T-helper 1 cell treated with Interleukin-12 subunit alpha and Interleukin-12 subunit beta and Interleukin-4 antibody, amounts not matched to agents 30 μg/mL and 1 μg/mL, for 36 hours (primary cell): ENCODE measurements around the gene DCST2.

Experiments
- H3K27ac Mint-ChIP-seq: one replicate; pipeline ENCODE4 v1.8.0; 2021; ENCODE audit warnings: mild to moderate bottlenecking, mixed read lengths
- H3K27me3 Mint-ChIP-seq: one replicate; pipeline ENCODE4 v1.8.0; 2021; ENCODE audit warnings: low read depth, mixed read lengths
- H3K36me3 Mint-ChIP-seq: one replicate; pipeline ENCODE4 v1.8.0; 2021; ENCODE audit warnings: low read depth, mixed read lengths
- H3K4me1 Mint-ChIP-seq: one replicate; pipeline ENCODE4 v1.8.0; 2021; ENCODE audit warnings: low read depth, mixed read lengths
- H3K4me3 Mint-ChIP-seq: one replicate; pipeline ENCODE4 v1.8.0; 2021; ENCODE audit warnings: mild to moderate bottlenecking, moderate library complexity, mixed read lengths
- H3K9me3 Mint-ChIP-seq: one replicate; pipeline ENCODE4 v1.8.0; 2021; ENCODE audit warnings: mixed read lengths

Gene DCST2

DNA sequence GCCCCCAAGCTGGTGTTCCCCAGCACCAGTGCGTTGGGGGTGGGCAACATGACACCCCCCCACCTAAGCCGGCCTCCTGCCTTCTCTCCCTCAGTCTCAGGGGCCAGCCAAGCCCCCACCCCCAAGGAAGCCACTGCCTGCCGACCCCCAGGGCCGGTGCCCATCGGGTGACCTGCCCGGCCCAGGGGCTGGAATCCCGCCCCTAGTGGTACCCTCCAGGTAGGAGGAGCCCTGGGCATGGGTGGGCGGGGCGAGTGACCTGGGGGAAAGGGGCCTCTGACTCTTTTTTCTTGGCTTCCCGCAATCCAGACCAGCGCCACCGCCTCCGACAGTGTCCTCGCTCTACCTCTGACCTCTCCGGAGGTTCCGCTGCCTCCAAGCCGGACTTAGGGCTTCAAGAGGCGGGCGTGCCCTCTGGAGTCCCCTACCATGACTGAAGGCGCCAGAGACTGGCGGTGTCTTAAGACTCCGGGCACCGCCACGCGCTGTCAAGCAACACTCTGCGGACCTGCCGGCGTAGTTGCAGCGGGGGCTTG is 28.6 kb upstream of the DCST2 start:
- H3K4me1 Mint-ChIP-seq = peaks cover 21% of the 10 kb centered on the region
- peaks cover 17% of the 10 kb centered on the region for H3K36me3 Mint-ChIP-seq
- H3K27ac Mint-ChIP-seq = no peak overlapping the region
- no peaks in the 10 kb centered on the region for H3K9me3 Mint-ChIP-seq
- H3K27me3 Mint-ChIP-seq = peaks cover 5% of the 10 kb centered on the region
- H3K4me3 Mint-ChIP-seq = no peak overlapping the region

DNA sequence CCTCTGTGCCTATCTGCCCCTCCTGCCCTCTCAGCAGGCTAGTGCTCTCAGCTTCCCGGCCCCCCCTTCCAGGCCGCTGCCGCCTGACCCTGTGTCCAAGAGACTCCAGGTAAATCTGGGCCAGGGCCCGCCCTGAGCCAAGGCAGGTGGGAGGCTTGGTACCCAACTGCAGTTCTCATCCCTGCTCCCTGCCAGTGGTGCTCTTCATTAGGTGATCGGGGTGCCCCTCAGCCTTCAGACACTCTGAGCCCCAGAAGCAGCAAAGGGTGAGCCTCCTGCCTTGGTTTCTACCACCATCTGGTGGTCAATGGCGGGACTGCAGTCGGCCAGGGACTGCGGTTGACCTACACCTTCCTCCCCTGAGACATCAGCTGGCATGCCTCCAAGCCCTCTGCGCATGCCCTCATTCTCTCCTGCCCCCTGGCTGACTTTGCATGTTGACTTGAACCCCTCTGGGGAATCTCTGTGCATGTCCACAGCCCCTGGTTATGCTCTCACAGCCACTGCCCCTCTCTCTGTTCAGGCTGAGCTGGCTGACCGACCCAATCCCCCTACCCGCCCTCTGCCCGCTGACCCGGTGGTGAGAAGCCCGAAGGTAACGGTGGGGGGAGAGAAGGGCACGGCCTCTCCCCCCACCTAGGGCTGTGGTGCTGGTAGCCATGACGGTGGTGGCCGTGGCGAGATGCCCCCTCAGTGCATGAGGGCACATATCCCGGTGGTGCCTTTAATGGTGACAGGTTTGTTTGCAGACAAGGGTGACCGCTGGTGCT is 28.0 kb upstream of the DCST2 start:
- Mint-ChIP-seq H3K9me3 (no peaks in the 10 kb centered on the region), H3K4me1 (peaks cover 21% of the 10 kb centered on the region), H3K4me3 (peak overlapping the region; percentile 28), H3K27me3 (peaks cover 5% of the 10 kb centered on the region), H3K27ac (no peak overlapping the region), H3K36me3 (peaks cover 12% of the 10 kb centered on the region)

DNA sequence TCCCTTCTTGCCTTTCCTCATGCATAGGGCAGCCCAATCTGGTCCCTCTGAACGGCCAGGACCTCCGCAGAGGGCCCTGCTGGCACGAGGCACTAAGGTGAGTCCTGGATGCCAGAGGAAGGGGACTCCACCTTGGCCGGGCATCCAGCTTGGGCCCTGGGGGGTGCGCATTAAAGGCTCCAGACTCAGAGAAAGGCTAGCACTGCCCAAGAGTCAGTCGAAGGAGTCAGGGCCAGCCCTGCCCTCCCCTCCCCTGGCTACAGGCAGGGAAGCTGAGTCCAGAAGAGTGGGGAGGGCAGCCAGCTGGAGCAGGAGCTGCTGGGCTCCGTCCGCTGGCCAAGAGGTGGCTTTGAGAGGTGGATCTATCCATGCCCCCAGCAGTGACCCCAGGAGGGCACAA is 27.2 kb upstream of the DCST2 start:
- Mint-ChIP-seq H3K36me3 (peaks cover 14% of the 10 kb centered on the region), H3K9me3 (no peaks in the 10 kb centered on the region), H3K4me1 (peaks cover 21% of the 10 kb centered on the region), H3K27me3 (peaks cover 5% of the 10 kb centered on the region), H3K27ac (no peak overlapping the region), H3K4me3 (no peak overlapping the region)

DNA sequence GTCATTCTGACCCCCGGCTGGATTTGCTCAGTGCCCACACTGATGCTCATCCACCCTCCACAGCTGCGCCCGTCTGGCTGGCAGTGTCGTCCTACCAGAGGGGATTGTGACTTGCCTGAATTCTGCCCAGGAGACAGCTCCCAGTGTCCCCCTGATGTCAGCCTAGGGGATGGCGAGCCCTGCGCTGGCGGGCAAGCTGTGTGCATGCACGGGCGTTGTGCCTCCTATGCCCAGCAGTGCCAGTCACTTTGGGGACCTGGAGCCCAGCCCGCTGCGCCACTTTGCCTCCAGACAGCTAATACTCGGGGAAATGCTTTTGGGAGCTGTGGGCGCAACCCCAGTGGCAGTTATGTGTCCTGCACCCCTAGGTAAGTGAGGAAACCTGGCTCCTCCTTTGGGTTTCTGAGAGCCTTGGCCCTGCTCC is 24.2 kb upstream of the DCST2 start:
- no peaks in the 10 kb centered on the region for H3K27me3 Mint-ChIP-seq
- no peak overlapping the region for H3K27ac Mint-ChIP-seq

DNA sequence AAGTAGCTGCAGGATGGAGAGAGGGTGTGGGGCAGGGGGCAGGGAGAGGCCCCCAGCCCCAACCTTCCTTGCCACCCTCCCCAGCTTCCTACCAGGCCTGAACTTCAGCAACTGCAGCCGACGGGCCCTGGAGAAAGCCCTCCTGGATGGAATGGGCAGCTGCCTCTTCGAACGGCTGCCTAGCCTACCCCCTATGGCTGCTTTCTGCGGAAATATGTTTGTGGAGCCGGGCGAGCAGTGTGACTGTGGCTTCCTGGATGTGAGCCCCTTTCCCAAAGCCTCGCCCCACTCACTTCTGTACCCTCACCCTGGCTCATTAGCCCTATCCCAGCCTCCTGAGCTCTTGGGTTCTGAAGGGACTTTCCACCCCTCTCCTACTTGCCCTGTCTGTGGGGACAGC is 23.5 kb upstream of the DCST2 start:
- no peak overlapping the region for H3K4me3 Mint-ChIP-seq
- H3K27me3 Mint-ChIP-seq = no peaks in the 10 kb centered on the region
- peaks cover 14% of the 10 kb centered on the region for H3K36me3 Mint-ChIP-seq
- no peak overlapping the region for H3K27ac Mint-ChIP-seq
- H3K9me3 Mint-ChIP-seq = no peaks in the 10 kb centered on the region
- H3K4me1 Mint-ChIP-seq = peaks cover 20% of the 10 kb centered on the region

More for the DNA sequence above, 24.2 kb upstream of the DCST2 start:
- Mint-ChIP-seq H3K9me3 (no peaks in the 10 kb centered on the region), H3K36me3 (peaks cover 14% of the 10 kb centered on the region), H3K4me3 (no peak overlapping the region), H3K4me1 (peaks cover 14% of the 10 kb centered on the region)

DNA sequence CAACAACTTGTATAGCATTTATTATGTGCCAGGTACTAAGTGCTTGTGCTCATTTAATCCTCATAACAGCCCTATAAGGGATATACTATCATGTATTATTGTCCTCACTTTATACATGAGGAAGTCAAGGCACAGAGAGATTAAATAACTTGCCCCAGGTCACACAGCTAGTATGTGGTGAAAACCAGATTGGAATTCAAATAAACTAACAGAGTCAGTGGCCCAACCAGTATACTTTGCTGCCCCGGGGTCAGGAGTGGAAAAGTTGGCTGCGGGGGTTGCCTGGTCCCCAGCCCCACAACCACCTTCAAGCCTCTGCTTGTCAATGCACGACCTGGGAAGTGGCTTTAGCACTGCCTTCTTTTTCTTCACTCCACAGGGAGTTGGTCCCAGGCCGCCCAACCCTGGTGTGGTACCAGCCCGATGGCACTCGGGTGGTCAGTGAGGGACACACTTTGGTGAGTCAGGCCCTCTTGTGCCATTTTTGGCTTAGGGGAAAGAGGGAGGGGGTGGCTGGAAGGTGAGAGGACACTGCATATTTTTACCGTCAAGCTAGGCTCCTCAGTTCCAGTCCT is 20.0 kb upstream of the DCST2 start:
- peak overlapping the region; percentile 85 for H3K4me3 Mint-ChIP-seq
- H3K9me3 Mint-ChIP-seq = no peaks in the 10 kb centered on the region
- H3K27me3 Mint-ChIP-seq = no peaks in the 10 kb centered on the region
- peak overlapping the region; percentile 32 for H3K27ac Mint-ChIP-seq
- H3K4me1 Mint-ChIP-seq = peaks cover 25% of the 10 kb centered on the region
- peaks cover 8% of the 10 kb centered on the region for H3K36me3 Mint-ChIP-seq

DNA sequence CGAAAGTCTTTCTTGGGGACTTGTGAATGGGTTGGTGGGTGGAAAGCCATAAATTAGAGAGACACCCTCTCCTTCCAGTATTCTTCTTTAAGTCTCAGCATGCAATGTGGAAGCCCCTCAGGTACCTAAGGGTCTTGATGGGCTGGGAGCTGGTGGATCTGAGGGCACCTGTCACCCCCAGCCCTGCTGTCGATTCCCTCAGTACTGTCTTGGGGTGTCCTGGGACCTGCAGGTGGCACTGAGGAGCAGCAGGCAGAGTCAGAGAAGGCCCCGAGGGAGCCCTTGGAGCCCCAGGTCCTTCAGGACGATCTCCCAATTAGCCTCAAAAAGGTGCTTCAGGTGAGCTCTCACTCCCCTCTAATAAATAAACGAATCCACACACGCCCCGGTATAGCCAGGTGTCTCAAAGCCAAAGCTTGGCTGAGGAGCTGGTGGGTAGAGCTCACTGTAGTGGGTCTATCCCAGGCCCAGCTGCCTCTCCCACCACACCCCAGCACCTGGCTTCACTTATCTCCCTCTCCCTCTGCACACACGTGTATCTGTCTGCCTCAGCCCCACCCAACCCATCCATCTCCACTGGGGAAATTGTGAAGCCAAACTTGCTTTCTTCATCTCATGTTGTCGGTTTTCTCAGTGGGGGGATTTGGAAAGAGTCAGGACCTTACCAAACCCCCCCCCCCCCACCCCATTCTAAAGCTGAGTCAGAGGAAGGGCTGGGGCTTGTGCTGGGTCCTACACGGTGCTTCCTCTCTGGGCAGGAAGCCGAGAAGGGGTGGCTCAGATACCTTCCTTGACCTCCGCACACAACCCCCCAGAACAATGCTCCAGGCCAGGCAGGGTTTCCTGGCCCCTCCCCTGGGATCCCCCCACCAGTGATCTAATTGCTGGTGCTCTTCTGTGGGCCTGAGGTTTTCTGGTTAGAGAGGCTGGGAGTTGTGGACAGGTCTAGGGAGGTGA is 19.1 kb upstream of the DCST2 start:
- Mint-ChIP-seq H3K4me1 (peaks cover 25% of the 10 kb centered on the region), H3K27ac (peak overlapping the region; percentile 78)

DNA sequence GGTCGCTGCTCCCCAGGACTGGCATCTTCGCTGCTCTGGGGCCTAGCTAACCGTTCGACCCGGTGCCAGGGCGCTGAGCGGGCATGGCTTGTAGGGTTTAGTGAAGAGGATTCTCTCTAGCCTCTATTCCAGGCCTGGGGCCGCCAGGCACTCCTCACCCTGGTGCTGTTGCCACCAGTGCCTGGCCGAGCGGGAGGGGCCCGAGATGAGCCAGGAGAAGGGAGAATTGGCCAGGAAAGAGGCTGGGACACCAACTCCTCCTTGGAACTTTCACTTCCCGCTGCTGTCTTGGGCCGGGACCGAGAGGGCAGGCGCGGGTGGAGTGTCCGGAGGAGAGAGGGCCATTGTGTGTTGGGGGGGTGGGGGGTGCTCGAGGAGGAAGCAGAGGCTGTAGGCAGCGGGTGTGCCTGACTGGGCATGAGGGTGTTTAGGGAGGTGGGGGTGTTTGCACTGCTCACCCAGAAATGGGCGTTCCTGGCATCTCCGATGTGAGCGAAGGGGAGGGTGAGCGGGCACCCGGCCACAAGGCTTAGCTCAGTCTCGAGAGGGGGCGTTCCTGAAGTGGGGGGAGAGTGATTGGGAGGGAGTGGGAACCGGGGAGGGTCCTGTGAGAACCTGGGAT is 18.3 kb upstream of the DCST2 start:
- no peaks in the 10 kb centered on the region for H3K27me3 Mint-ChIP-seq

More for the DNA sequence above, 19.1 kb upstream of the DCST2 start:
- no peaks in the 10 kb centered on the region for H3K27me3 Mint-ChIP-seq
- H3K36me3 Mint-ChIP-seq = peaks cover 8% of the 10 kb centered on the region
- no peaks in the 10 kb centered on the region for H3K9me3 Mint-ChIP-seq
- peak overlapping the region; percentile 85 for H3K4me3 Mint-ChIP-seq

DNA sequence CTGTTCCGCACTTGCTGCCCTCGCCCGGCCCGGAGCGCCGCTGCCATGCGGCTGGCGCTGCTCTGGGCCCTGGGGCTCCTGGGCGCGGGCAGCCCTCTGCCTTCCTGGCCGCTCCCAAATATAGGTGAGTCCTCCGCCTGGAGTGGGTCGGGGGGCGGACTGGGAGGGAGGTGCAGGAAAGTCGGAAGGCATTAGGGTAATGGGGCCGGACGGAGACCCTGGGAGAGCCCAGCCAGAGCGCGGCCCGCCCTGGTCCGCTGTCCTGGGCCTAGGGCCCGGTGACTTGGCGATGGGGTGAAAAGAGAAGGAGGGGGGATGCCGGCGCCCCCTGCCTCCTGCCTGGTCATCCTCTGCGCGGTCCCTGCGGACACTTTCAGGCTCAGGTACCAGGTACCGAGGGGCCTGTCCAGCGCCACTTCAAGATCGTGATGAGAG is 17.8 kb upstream of the DCST2 start:
- Mint-ChIP-seq H3K36me3 (peaks cover 4% of the 10 kb centered on the region), H3K27ac (no peak overlapping the region), H3K4me3 (peak overlapping the region; percentile 85), H3K4me1 (peaks cover 25% of the 10 kb centered on the region), H3K9me3 (no peaks in the 10 kb centered on the region), H3K27me3 (no peaks in the 10 kb centered on the region)

More for the DNA sequence above, 18.3 kb upstream of the DCST2 start:
- H3K9me3 Mint-ChIP-seq = no peaks in the 10 kb centered on the region
- H3K36me3 Mint-ChIP-seq = peaks cover 4% of the 10 kb centered on the region
- peaks cover 25% of the 10 kb centered on the region for H3K4me1 Mint-ChIP-seq
- peak overlapping the region; percentile 85 for H3K4me3 Mint-ChIP-seq
- H3K27ac Mint-ChIP-seq = peak overlapping the region; percentile 78

DNA sequence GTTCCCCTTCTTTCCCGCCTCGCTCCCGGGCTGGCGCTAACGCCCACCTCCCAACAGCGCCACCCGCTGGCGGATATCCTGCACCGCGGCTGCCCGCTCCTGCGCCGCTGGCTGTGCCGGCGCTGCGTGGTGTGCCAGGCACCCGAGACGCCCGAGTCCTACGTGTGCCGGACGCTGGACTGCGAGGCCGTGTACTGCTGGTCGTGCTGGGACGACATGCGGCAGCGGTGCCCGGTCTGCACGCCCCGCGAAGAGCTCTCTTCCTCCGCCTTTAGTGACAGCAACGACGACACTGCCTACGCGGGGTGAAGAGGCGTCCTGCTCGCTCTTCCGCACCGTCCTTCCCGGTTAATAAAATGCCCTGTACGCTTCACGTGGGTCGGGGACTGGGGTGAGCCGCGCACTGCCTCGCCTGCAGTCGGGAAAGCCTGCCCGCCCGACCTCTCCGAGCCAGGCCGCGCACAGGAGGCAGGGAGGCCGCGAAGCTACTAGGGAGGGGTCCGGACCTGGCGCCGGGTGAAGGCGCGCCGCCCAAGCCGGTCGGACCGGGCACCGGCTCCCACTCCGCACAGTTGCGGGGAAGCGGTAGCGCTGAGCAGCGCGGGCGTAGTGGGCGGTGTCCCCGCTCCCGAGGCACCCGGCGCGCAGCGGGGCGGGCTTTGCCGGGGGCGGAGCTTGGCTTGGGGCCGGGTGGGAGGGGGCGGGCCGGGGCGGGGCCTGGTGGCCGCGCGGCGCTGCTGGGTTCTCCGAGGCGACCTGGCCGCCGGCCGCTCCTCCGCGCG is 17.2 kb upstream of the DCST2 start, which contains the start of gene ADAM15:
Gene ADAM15 (plus strand): TSS at position 757 of the 782 bp plus-strand sequence. CDS start 71 bp downstream, outside the sequence.
- Mint-ChIP-seq H3K27me3 (no peaks in the 10 kb centered on the region), H3K27ac (peak within 1 kb of the TSS; percentile 78), H3K4me1 (peaks cover 25% of the 10 kb centered on the region), H3K36me3 (peaks cover 2% of the 10 kb centered on the region), H3K9me3 (no peaks in the 10 kb centered on the region), H3K4me3 (peak within 1 kb of the TSS; percentile 85)

DNA sequence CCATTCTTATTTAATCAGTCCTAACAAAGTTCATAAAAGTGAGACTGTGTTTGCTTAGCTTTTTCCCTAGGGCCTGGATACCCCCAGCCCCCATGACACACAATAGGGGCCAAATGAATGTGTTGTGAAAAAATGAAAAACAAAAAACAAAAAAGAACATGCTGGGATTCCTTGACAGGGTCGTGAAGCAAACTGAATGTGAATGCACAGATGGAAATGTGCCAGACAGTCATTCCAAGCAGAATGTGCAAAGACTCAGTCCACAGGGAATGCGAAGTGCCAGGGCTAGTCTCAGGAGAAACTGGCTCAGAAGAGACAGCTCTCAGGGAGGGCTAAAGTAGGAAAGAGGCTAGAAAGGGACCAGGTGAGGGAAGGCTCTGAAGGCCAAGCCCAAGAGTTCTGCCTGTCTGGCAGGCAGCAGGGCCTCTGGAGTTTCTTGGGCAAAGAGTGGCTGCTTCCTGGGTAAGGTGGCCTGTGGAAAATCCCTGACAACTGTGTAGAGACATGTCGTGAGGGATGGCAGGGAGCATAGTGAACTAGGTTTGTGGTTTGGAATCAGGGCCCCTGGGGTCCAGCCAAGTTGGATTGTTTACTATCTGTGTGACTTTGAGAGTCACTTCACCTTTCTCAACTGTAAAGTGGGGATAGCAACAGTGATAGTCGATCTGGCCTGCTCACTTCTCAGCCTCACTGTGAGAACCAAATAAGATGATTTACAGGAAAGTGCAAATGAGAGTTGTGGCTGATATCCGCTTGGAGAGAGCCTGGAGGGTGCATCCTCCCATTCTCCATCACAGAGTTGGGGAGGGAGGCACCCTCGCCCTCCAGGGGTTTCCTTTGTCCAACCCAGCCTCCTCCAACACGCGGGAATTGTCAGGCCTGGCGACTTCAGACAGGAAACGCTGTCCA is 16.3 kb upstream of the DCST2 start:
- Mint-ChIP-seq H3K4me1 (peaks cover 28% of the 10 kb centered on the region), H3K27me3 (no peaks in the 10 kb centered on the region), H3K27ac (peak overlapping the region; percentile 77), H3K36me3 (no peaks in the 10 kb centered on the region), H3K9me3 (no peaks in the 10 kb centered on the region), H3K4me3 (peak overlapping the region; percentile 84)

DNA sequence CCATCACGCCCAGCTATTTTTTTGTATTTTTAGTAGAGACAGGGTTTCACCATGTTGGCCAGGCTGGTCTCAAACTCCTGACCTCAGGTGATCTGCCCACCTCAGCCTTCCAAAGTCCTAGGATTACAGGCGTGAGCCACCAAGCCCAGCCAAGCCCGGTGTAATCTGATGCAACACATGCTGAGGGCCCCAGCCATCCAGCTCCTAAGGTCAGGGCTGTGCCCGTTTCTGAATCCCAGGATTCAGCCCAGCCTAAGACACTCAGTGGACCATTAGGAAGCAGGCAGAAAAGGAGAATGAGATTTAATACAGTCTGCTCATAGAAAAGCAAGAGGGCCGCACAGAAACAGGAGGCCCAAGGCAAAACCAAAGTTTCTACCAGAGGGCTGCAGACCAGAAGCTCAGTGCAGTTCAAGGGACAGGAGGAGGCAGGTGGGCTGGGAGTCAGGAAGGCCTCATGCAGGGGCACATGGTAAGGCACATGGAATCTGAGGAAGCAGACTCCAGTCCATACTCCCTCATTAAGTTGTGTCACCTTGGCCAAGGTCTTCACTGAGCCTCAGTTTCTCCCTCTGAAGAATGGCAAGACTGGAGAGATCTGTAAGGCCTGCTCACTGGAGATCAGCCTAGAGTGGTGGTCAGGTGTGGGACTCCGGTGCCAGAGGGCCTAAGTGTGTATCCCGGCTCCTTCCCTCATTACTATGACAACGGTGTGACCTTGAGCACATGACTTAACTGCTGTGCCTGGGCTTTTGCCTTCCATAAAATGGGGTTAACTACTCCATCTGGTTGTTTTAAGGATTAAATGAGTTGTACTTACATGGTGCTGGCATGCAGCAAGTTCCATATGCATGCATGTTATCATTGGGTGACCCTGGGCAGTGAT is 15.1 kb upstream of the DCST2 start:
- H3K9me3 Mint-ChIP-seq = no peaks in the 10 kb centered on the region
- no peaks in the 10 kb centered on the region for H3K36me3 Mint-ChIP-seq
- no peak overlapping the region for H3K27ac Mint-ChIP-seq
- no peaks in the 10 kb centered on the region for H3K27me3 Mint-ChIP-seq
- peaks cover 32% of the 10 kb centered on the region for H3K4me1 Mint-ChIP-seq
- H3K4me3 Mint-ChIP-seq = peak overlapping the region; percentile 84
